Measurements from ENCODE around the gene AKAP6.

- TF ChIP-seq CTCF (IDR thresholded peaks at IDR 0.05; ENCODE audit: low read length) (no peak), EZH2 (IDR thresholded peaks at IDR 0.05; ENCODE audit: borderline replicate concordance, low read length) (no peak)
Observed at GRCh38 chr14:32675433-32675832, 346.3 kb downstream of the AKAP6 start.
